ENCODE data around the gene CLDN24. TPM values are rescaled to one million over a fixed set of nuclear protein-coding genes. Genes with fewer than 3 reads are reported as not detected.

The CLDN24 gene
- total RNA-seq, 1 donor from 2014 or later: not detected

DNA sequence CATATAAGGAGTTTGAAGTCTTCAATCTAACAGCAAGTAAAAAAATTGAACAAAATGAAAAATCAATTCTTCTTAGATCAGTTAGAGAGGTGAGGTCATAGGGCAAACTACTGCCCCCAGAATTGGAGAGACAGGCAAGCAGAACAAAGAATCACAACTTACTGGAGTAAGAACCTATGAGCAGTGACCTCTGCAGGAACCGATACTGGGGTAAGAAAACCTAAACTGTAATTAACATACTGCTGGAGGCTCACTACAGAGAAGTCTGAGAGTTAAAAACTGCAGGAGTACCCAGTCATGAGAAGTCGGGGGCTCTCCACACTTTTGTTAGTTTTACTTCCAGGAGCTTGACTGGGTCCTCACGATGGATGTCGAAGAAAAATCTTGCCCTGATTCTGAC, 18.2 kb downstream of the CLDN24 start:
- Mint-ChIP-seq H3K36me3 (ENCODE audit: low read depth, unreplicated experiment) (no peaks in the 10 kb centered on the region), H3K9me3 (ENCODE audit: unreplicated experiment) (no peaks in the 10 kb centered on the region), H3K27ac (ENCODE audit: unreplicated experiment) (no peak overlapping the region), H3K27me3 (ENCODE audit: unreplicated experiment) (no peaks in the 10 kb centered on the region), H3K4me1 (ENCODE audit: unreplicated experiment) (peaks cover 14% of the 10 kb centered on the region), H3K4me3 (ENCODE audit: unreplicated experiment) (no peak overlapping the region)
- no peak for DNase-seq (ENCODE audit: low spot score)
- TF ChIP-seq, protein P1, sequence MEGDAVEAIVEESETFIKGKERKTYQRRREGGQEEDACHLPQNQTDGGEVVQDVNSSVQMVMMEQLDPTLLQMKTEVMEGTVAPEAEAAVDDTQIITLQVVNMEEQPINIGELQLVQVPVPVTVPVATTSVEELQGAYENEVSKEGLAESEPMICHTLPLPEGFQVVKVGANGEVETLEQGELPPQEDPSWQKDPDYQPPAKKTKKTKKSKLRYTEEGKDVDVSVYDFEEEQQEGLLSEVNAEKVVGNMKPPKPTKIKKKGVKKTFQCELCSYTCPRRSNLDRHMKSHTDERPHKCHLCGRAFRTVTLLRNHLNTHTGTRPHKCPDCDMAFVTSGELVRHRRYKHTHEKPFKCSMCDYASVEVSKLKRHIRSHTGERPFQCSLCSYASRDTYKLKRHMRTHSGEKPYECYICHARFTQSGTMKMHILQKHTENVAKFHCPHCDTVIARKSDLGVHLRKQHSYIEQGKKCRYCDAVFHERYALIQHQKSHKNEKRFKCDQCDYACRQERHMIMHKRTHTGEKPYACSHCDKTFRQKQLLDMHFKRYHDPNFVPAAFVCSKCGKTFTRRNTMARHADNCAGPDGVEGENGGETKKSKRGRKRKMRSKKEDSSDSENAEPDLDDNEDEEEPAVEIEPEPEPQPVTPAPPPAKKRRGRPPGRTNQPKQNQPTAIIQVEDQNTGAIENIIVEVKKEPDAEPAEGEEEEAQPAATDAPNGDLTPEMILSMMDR (IDR thresholded peaks at IDR 0.05; ENCODE audit: unreplicated experiment): no peak

DNA sequence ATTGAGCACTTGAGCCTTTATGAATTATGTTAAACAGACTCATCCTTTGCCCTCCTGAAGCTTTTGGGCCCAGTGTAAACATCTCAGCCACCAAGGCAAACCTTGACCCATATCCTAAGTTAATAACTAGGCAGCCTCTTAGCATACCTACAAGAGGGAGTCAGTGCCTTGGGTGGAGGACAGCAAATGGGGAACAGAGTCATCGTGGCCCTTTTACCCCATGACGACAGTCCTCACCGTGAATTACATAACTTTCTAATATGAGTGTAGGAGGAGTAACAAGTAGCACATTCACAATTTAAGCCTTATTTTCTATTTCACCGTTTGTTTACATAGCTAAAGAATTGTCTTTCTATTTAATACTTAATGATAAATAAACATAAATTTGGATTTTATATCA, 18.9 kb downstream of the CLDN24 start:
- Mint-ChIP-seq H3K36me3 (ENCODE audit: low read depth, unreplicated experiment) (no peaks in the 10 kb centered on the region), H3K27me3 (ENCODE audit: unreplicated experiment) (no peaks in the 10 kb centered on the region), H3K9me3 (ENCODE audit: unreplicated experiment) (no peaks in the 10 kb centered on the region), H3K4me3 (ENCODE audit: unreplicated experiment) (no peak overlapping the region), H3K4me1 (ENCODE audit: unreplicated experiment) (peaks cover 14% of the 10 kb centered on the region), H3K27ac (ENCODE audit: unreplicated experiment) (no peak overlapping the region)
- TF ChIP-seq, protein P1 (IDR thresholded peaks at IDR 0.05; ENCODE audit: unreplicated experiment): no peak
- no peak for DNase-seq (ENCODE audit: low spot score)

DNA sequence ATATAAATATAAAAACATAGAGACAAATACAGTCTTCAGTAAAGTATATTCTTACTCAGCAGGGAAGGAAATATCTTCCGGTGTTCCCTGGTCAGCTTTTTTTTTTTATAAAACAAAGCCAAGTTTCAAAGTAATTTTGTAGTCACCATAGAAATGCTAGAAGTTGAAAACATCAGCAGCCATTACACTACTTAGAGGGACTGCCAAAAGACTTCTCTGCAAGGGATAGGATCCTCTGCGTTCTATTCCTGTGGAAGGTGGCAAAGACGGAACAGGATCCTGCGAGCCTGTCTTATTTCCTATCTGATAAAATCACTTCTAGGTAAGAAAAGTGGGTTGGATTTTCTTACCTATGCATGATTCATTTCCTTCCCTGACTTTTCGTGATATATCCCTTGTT, 21.6 kb downstream of the CLDN24 start:
- TF ChIP-seq, protein P1 (IDR thresholded peaks at IDR 0.05; ENCODE audit: unreplicated experiment): no peak
- no peak overlapping the region for H3K4me3 Mint-ChIP-seq (ENCODE audit: unreplicated experiment)
- H3K27me3 Mint-ChIP-seq (ENCODE audit: unreplicated experiment): peaks cover 2% of the 10 kb centered on the region
- H3K36me3 Mint-ChIP-seq (ENCODE audit: low read depth, unreplicated experiment): no peaks in the 10 kb centered on the region
- H3K4me1 Mint-ChIP-seq (ENCODE audit: unreplicated experiment): peaks cover 14% of the 10 kb centered on the region
- no peak overlapping the region for H3K27ac Mint-ChIP-seq (ENCODE audit: unreplicated experiment)
- no peak for DNase-seq (ENCODE audit: low spot score)
- no peaks in the 10 kb centered on the region for H3K9me3 Mint-ChIP-seq (ENCODE audit: unreplicated experiment)

DNA sequence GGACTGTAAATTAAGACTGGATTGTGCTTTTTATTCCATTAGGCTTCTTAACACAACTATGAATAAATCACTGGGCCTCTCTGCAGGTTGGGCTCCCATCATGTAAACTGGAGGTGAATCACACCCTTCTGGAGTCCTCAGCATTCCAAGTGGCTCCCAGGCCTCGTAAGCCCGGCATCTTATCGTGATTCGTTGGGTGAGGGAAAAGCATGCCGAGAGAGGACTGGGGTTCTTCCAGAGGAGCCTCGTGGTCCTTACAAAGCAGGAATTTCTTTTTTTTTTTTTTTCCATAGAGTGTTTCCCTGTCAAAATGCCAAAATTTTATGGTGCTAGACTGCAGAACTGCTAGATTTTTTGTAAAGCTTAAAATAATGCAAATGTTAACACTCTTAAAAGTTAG, 22.2 kb downstream of the CLDN24 start:
- Mint-ChIP-seq H3K9me3 (ENCODE audit: unreplicated experiment) (no peaks in the 10 kb centered on the region), H3K27me3 (ENCODE audit: unreplicated experiment) (peaks cover 2% of the 10 kb centered on the region), H3K4me3 (ENCODE audit: unreplicated experiment) (no peak overlapping the region), H3K4me1 (ENCODE audit: unreplicated experiment) (peaks cover 14% of the 10 kb centered on the region), H3K36me3 (ENCODE audit: low read depth, unreplicated experiment) (peaks cover 3% of the 10 kb centered on the region), H3K27ac (ENCODE audit: unreplicated experiment) (no peak overlapping the region)
- TF ChIP-seq, protein P1 (IDR thresholded peaks at IDR 0.05; ENCODE audit: unreplicated experiment): no peak
- DNase-seq (ENCODE audit: low spot score): no peak

DNA sequence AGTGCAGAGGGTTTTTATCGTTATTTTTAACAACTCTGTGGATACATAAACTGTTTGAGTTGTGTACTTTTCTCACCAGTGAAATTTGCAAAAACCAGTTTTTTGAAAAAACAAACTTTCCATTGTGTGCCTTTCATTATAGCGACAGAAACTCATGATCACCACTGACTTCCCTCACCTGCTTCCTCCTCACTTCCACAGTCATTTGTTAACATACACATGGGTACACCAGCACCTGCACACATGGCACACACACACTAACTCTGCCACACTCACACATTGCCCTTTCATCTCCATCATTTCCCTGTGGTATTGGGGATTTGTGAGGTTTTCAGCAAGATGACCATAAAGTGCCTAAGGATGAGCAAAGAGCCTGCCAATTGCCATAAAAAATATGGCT, 22.8 kb downstream of the CLDN24 start:
- H3K4me1 Mint-ChIP-seq (ENCODE audit: unreplicated experiment): peaks cover 14% of the 10 kb centered on the region
- peaks cover 7% of the 10 kb centered on the region for H3K36me3 Mint-ChIP-seq (ENCODE audit: low read depth, unreplicated experiment)
- H3K27ac Mint-ChIP-seq (ENCODE audit: unreplicated experiment): no peak overlapping the region

More for the DNA sequence above, 22.8 kb downstream of the CLDN24 start:
- TF ChIP-seq, protein P1 (IDR thresholded peaks at IDR 0.05; ENCODE audit: unreplicated experiment): no peak
- DNase-seq (ENCODE audit: low spot score): no peak
- Mint-ChIP-seq H3K9me3 (ENCODE audit: unreplicated experiment) (no peaks in the 10 kb centered on the region), H3K4me3 (ENCODE audit: unreplicated experiment) (no peak overlapping the region), H3K27me3 (ENCODE audit: unreplicated experiment) (peaks cover 2% of the 10 kb centered on the region)
